Measurements from ENCODE around the gene LAMC3.
"Not testable (repeated sequence)": the region's sequence is repeated elsewhere in the genome, so short reads cannot be mapped to it uniquely, and the experiment has no call there.

LAMC3 gene

DNA sequence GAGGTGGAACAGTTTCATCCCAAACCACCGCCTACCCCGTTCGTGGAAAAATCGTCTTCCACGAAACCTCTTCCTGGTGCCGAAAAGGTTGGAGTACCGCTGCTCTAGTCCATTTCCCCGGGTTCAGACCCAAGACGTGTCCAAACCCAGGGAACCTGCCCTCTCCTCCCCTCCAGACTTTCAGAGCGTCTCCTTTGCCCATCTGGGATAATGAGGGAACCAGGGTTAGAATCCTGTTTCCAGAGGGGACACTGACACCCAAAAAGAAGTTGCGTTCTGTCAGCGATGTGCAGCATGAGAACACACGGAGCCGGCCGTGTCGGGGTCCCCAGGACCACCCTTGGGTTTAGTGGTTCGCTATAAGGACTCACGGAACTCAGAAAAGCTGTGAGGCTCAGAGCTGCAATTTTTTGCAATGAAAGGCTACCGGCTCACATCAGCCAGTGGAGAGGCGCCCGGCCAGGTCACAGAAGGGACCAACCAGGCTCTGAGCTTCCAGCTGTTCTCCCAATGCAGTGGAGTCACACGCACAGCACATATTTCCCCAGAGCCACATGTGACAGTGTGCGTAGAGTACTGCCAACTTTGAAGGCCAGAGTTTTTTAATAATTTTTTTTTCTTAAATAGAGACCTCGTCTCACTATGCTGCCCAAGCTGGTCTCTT, 19.4 kb downstream of the LAMC3 start:
- FAIRE-seq: no peak
- TF ChIP-seq TAF1 (IDR thresholded peaks at IDR 0.05; ENCODE audit: borderline replicate concordance, low read depth, low read length) (no peak), POLR2A (IDR thresholded peaks at IDR 0.05; ENCODE audit: low read depth, low read length) (no peak), POLR2AphosphoS5 (IDR thresholded peaks at IDR 0.05; ENCODE audit: low read depth, low read length) (no peak)
- DNase-seq (ENCODE audit: insufficient read length): no peak

DNA sequence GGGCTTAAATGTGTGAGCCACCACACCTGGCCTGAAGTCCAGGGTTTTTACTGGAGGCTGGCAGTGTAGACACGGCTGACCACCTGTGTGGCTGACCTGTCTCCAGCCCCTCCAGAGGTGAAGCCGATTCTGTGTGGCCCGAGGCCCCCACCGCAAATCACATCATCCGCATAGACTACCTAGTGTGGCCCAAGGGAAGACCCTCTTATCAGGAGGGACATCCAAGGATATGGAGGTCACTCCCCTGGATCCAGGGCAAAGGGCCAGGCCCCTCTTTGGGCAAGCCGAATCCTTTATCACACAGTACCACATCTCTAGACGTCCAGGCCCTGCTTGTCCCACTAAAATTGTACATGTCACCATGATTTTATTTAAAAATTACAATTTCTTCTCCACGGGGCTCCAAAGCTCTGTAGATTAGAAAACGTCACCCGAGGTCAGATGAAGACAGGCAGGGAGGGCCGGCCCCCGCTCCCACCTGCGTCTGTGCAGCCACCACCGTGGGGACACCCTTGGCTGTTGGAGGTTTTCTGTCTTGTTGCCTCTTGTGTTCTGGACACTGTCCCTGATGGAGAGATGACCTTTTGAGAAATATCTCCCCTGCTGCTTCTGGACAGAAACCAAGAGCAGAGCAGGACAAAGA, 20.1 kb downstream of the LAMC3 start:
- DNase-seq (ENCODE audit: insufficient read length): no peak
- no peak for FAIRE-seq
- TF ChIP-seq TAF1 (IDR thresholded peaks at IDR 0.05; ENCODE audit: borderline replicate concordance, low read depth, low read length) (no peak), POLR2AphosphoS5 (IDR thresholded peaks at IDR 0.05; ENCODE audit: low read depth, low read length) (no peak), POLR2A (IDR thresholded peaks at IDR 0.05; ENCODE audit: low read depth, low read length) (no peak)

DNA sequence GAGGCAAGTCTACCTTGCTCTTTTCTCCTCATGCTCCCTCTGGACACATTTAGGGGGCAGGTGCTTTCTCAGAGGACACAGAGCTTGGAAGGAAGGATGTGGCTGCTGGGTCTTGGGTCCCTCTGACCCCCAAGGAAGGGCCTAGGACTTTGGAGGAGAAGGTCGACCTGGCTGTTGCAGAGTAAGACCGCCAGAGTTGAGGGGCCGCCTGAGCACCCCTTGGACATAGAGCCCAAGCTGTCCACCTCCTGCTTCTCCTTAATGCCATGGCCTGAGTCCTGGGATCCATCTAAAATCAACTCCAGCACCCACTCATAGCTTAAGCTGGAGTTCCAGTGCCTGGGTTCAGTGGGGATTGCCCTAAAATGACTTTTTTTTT, 20.6 kb downstream of the LAMC3 start:
- no peak for DNase-seq (ENCODE audit: insufficient read length)
- no peak for TF ChIP-seq POLR2AphosphoS5 (IDR thresholded peaks at IDR 0.05; ENCODE audit: low read depth, low read length)
- TF ChIP-seq POLR2A (IDR thresholded peaks at IDR 0.05; ENCODE audit: low read depth, low read length): no peak
- TF ChIP-seq TAF1 (IDR thresholded peaks at IDR 0.05; ENCODE audit: borderline replicate concordance, low read depth, low read length): no peak
- no peak for FAIRE-seq

GRCh38 chr9:131030239-131031004, 21.4 kb downstream of the LAMC3 start:
- no peak for TF ChIP-seq POLR2AphosphoS5 (IDR thresholded peaks at IDR 0.05; ENCODE audit: low read depth, low read length)
- TF ChIP-seq TAF1 (IDR thresholded peaks at IDR 0.05; ENCODE audit: borderline replicate concordance, low read depth, low read length): no peak
- TF ChIP-seq POLR2A (IDR thresholded peaks at IDR 0.05; ENCODE audit: low read depth, low read length): no peak
- DNase-seq (ENCODE audit: insufficient read length) (no peak), FAIRE-seq (no peak)

DNA sequence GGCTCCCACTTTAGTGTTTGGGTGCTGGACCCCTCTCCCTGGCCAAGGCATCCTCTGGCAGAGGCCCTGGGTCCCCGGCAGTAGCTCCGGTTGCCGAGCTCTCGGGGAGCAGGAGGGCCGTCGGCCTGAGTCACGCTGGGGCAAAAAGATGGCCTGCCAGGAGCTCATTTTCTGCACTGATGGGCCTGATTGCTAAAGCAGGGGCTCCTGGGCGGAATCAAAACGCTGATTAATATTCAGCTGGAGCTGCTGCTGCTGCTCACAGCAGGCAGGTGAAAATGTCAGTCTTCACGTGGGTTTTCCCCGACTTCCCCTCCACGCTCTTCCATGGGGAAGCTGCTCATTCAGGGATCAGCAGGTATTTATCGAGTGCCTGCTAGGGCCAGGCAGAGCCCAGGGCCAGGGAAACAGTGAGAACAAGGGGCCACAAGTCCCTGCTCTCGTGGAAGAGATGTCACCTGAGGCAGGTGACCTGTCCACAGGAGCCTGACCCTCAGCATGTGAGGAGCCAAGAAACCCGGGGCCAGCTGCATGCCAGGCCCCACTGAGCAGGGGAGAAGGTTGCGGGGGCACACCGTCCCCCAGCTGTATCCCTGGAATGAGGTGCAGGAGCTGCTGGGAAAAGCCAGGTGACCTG, 22.1 kb downstream of the LAMC3 start:
- TF ChIP-seq POLR2AphosphoS5 (IDR thresholded peaks at IDR 0.05; ENCODE audit: low read depth, low read length) (no peak), POLR2A (IDR thresholded peaks at IDR 0.05; ENCODE audit: low read depth, low read length) (no peak), TAF1 (IDR thresholded peaks at IDR 0.05; ENCODE audit: borderline replicate concordance, low read depth, low read length) (0 out of 2 replicates have a peak, but pooled peaks have one; percentile 10)
- no peak for DNase-seq (ENCODE audit: insufficient read length)
- FAIRE-seq: no peak

- no peak for DNase-seq (ENCODE audit: insufficient read length)
- TF ChIP-seq POLR2AphosphoS5 (IDR thresholded peaks at IDR 0.05; ENCODE audit: low read depth, low read length) (no peak), POLR2A (IDR thresholded peaks at IDR 0.05; ENCODE audit: low read depth, low read length) (no peak), TAF1 (IDR thresholded peaks at IDR 0.05; ENCODE audit: borderline replicate concordance, low read depth, low read length) (no peak)
- no peak for FAIRE-seq
These were observed 22.6 kb downstream of the LAMC3 start for GRCh38 chr9:131031642-131032005.

DNA sequence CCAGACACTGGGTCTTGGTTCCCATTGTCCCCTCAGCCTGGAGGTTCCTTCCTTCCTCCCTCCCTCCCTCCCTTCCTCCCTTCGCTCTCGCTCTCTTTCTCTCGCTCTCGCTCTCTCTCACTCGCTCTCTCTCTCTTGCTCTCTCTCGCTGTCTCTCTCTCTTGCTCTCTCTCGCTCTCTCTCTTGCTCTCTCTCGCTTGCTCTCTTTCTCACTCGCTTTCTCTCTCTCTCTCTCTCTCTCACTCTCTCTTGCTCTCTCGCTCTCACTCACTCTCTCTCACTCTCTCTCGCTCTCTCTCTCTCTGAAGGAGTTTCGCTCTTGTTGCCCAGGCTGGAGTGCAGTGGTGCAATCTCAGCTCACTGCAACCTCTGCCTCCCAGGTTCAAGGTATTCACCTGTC, 23.4 kb downstream of the LAMC3 start:
- FAIRE-seq (no peak), DNase-seq (ENCODE audit: insufficient read length) (no peak)
- TF ChIP-seq POLR2AphosphoS5 (IDR thresholded peaks at IDR 0.05; ENCODE audit: low read depth, low read length) (no peak), TAF1 (IDR thresholded peaks at IDR 0.05; ENCODE audit: borderline replicate concordance, low read depth, low read length) (no peak), POLR2A (IDR thresholded peaks at IDR 0.05; ENCODE audit: low read depth, low read length) (no peak)

DNA sequence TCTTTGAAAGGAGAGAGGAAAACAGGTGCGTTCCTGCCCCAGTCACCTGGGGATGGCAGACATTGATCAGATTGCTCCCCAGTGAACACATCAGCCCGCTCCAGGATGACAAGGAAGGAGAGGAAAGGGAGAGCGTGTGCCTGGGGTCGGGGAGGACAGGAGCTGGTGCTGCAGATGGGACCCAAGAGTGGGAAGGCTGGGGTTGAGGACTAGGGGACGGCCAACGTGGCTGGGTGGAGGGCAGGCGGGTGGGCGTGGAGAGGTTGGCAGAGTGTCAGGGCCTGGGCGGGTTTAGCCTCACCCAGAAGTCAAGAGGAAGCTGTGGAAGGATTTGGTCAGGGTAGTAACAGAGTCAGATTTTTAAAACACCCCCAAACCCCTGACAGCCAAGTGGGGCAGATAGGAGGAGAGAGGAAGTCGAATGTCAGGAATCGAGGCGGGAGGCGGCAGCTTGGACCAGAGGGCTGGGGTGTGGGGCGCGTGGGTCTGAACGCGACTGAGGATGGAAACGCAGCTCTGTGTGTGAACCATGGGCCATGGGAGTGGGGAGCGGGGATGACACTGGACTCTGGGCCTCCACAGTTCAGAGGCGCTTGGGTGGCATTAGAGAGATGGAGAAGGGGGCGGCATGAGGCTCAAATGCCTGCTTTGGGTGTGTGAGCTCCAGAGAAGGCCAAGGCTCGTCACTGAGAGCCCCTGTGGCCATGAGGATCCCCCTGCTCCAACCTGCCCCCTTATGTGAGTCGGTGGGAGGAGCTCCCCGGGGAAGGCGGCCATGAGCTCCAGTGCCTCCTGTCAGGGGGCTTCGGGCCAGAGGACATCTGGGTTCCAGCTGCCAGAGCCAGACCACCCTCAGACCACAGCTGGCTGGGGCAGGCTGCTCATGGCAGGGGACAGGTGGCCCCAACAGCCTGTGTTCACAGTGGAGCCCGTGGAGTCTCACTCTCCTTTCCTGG, 24.6 kb downstream of the LAMC3 start:
- DNase-seq (ENCODE audit: insufficient read length) (no peak), FAIRE-seq (no peak)
- TF ChIP-seq POLR2A (IDR thresholded peaks at IDR 0.05; ENCODE audit: low read depth, low read length): no peak
- TF ChIP-seq TAF1 (IDR thresholded peaks at IDR 0.05; ENCODE audit: borderline replicate concordance, low read depth, low read length): no peak
- TF ChIP-seq POLR2AphosphoS5 (IDR thresholded peaks at IDR 0.05; ENCODE audit: low read depth, low read length): no peak

- DNase-seq (ENCODE audit: insufficient read length) (no peak), FAIRE-seq (no peak)
- no peak for TF ChIP-seq TAF1 (IDR thresholded peaks at IDR 0.05; ENCODE audit: borderline replicate concordance, low read depth, low read length)
- no peak for TF ChIP-seq POLR2AphosphoS5 (IDR thresholded peaks at IDR 0.05; ENCODE audit: low read depth, low read length)
- no peak for TF ChIP-seq POLR2A (IDR thresholded peaks at IDR 0.05; ENCODE audit: low read depth, low read length)
These were observed 25.3 kb downstream of the LAMC3 start for GRCh38 chr9:131034268-131034667.

GRCh38 chr9:131034749-131035148, 25.8 kb downstream of the LAMC3 start:
- not testable (repeated sequence) for FAIRE-seq; DNase-seq (ENCODE audit: insufficient read length)

DNA sequence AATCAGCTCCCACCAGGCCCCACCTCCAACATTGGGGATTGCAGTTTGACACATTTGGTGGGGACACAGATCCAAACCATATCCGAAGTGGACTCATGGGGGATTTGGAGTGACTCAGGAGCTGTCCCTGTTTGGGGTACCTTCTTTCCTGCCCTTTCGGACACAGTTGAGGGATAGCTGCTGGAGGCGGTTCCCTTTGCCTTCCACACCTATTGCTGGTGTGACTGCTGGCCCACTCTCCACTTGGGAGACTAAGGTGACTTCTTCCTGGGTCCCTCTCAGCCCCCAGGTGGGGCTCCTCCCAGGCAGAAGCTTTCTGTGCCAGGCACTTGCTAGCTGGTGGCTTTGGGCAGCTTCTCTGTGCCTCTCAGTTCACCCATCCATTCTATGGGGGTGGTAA, 26.6 kb downstream of the LAMC3 start:
- no peak for TF ChIP-seq TAF1 (IDR thresholded peaks at IDR 0.05; ENCODE audit: borderline replicate concordance, low read depth, low read length)
- no peak for TF ChIP-seq POLR2A (IDR thresholded peaks at IDR 0.05; ENCODE audit: low read depth, low read length)
- TF ChIP-seq POLR2AphosphoS5 (IDR thresholded peaks at IDR 0.05; ENCODE audit: low read depth, low read length): no peak
- DNase-seq (ENCODE audit: insufficient read length) (no peak), FAIRE-seq (no peak)

All from GM12892 (cell line).